HG02678 (cell line): ENCODE measurements around the gene NR2F2.

ENCODE experiments used
- ATAC-seq: cut with Tn5 transposase; IDR thresholded peaks from one replicate; pipeline ENCODE4 v1.9.1; 2021; ENCODE audit warnings: mild to moderate bottlenecking, moderate library complexity; ENCODE audit not compliant: unreplicated experiment

NR2F2 gene

GRCh38 chr15:96316953-96317629 lies 13.4 kb upstream of the NR2F2 start:
- ATAC-seq = no peak

DNA sequence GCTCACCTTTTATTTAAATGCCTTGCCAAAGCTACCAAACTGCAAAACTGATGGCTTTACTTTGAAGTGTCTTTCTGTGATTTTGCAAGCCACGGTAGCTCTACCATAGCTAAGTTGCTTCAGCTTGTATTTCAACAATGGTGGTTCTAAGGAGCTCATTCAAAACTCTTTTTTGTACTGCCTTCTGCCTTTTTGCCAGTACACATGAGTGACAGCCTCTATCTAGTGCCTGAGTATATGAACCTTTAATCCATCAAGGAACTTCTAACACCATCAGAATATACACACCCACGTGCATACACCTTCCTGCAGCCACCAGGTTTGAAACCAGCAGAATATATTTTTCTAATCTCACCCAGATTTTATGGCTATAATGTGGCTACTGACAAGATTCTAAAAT lies 10.4 kb upstream of the NR2F2 start:
- no peak for ATAC-seq

DNA sequence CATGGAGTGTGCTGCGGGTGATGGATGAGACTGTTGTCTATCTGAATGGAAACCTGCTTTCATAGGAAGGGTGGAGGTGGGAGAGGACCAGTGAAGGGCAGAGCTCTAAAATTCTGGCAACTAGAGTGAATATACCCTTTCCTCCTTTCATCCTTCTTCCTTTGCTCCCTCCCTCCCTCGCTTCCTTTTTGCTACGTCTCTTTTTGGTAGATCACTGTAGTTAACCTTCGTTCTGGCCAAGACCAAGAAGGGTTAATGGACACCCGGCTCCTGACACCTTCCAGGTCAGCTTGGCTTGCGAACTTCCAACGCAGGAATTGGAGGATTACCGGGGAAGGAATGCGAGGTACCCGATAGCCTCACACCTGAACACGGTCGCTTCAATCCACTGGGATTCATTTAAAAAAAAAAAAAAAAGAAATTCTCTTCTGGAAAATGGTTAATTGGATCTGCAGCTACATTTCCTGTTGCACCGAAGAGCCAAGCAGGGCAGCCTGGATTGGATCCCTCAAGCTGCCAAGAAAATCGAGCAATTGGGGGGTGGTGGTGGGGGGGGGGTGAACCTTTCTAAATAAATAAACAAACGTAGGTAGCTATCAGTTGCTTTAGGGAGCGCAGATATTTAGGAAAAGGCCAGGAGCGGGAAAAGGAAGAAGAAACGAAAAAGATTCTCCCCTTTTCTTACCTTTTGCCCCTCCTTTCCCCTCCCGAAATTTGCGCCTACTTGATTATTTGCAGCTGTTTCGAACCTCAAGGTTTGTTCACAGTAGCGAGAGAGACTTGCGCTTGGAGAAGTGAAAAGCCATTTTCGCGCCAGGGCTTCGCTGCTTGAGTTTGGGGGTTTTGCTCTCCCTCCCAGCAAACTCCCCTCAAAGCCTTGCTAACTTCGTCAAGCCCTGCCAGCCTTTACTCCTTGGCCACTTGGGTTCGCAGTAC lies 9.5 kb upstream of the NR2F2 start:
- ATAC-seq = no peak

DNA sequence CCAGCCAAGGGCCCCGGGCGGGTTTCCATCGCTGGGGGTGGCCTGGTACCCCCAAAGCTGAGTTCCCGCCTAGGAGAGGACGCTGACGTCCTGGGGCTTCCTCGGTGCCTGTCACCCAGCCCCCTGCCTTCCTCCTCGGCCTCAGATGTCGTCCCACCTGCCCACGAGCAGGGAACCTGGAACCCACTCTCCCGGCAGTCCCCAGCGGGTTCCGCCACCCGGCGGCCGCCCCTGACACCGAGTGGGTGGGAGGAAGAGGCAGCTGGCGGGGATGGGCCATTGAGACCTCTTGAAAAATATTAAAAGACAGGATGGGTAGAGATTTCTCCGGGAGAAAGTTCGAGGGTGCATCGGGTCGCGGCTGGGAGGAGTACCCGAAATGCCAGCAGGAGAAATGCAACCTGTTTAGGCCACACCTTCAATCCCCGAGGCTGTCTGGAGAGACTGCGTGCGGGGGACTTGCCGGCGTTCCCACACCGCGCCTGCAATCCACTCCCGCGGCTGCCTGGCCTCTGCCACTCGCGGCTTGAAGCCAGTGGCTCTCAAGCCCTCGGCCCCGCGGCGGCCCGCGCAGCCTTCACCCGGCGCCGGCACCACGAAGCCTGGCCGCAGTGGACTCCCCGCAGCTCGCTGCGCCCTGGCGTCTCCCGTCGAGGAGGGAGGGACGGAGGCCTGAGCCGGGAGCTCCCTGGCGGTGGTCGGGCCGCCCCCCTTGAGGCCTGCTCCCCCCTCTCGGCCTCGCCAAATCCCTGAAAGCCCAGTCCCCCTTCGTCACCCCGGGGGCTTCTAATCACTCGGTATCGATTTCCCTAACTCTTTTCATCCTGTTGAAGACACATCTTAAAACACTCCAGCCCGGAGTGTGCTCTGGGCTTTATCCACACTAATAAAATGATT lies 8.6 kb upstream of the NR2F2 start:
- ATAC-seq = no peak

- ATAC-seq = no peak
These were observed 7.8 kb upstream of the NR2F2 start for GRCh38 chr15:96322536-96323318.

DNA sequence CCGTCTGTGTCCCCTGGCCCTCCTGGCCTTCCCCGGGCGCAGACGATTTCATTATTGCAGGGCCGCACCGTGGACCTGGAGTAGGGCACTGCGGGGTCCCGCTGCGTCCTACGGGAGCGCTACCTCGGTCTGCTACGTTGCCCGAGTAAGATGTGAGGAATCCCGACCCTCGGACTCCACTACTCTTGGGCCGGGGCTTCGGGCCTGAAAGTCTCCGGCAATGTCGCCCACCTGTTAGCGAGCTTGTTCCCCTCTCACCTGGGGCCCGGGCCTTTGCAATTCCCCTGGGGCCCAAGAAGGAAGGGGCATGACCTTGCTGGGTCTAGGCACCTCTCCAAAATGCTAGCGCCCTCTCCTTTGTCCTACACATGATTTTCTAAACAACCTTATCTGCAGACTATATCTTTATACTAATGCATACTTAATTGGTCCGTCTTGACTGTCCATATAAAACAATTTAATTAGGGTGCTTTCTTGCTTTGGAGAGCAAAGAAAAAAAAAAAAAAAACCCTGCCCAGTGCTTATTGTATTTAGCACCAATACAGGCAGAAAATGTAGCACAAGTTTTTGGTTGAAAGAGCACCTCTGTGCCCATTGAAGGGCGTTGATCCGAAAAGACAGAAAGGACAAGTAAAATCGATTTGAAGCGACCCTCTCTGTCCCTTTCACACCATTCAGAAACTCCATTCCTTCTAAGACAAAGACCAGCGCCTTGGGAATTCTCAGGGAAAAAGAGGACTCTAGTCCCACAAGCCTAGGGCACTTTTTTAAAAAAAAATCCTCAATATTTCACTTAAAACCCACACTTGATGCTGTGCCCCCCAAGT lies 7.0 kb upstream of the NR2F2 start:
- no peak for ATAC-seq

- no peak for ATAC-seq
These were observed 6.2 kb upstream of the NR2F2 start for GRCh38 chr15:96324192-96324895.

DNA sequence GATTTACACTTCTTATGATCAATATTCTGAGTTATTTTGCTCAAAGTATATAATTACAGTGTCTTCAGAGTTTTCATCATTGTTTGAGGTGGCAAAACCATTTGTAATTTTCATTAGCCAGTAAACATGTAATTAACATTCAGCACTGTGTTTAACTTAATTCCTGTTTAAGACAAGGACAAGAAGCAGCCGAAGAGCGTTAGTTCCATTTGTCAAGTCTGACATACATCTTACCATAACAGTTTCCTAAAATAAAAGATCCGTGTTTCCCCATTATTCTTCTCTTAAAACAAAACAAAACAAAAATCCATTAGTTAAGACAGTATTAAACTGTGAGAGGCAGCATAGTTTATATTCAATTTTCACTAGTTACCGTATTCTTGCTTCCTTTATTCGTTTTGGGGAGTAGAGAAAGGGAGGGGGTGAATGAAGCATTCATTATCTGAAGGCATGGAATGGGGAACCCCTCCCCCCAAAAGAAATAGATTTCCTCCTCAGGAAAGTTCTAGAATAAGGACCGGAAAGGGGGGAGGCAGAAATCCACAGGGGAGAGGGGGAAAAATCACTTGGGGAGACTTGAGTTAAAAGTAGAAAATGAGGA lies 5.5 kb upstream of the NR2F2 start:
- no peak for ATAC-seq

GRCh38 chr15:96325541-96326327 lies 4.8 kb upstream of the NR2F2 start:
- no peak for ATAC-seq

GRCh38 chr15:96326328-96327154 lies 4.0 kb upstream of the NR2F2 start:
- ATAC-seq = no peak

DNA sequence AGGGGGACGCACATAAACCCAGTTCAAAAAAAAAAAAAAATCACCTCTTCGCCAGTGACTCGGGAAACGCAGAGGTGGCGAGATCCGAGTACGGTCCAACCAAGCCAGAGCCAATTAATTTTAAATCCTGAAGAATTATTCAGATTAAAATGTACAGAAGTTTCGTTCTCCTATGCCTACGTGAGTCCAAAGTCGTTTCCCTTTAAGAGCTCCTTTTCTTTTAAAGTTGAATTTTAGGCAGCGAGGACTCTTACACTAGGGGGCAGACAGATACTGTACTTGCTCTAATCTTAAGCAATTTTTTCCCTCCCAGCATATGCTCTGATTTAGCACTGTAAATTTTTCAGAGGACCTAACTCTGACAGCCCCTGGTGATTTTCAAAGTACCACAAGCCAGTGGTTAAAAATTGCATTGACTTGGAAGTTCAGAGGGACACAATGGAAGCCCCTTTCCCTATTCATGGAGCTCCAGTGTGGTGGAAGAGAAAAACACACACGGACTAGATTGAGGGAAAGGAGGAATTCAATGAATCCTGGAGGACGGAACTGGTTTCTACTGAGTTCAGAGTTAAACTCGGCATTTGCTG lies 3.3 kb upstream of the NR2F2 start:
- ATAC-seq = peak; percentile 21

GRCh38 chr15:96328181-96328876 lies 2.2 kb upstream of the NR2F2 start:
- ATAC-seq = no peak

DNA sequence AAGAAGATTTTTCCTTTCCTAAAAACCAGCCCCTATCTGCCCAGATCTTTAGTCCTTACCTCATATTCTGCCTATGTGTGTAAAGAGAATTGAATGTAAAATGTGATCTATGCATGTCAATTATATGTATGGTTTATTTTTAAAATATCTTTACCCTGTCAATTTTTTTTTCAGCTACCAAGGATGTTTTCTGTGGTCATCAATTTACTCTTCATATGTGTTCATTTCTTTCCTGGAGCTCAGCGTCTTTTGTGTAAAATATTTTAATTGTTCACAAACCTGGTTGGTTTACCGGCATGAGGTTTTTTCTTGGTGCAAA lies 1.7 kb upstream of the NR2F2 start:
- ATAC-seq = no peak

GRCh38 chr15:96329403-96329981 lies 1.0 kb upstream of the NR2F2 start:
- ATAC-seq = no peak

DNA sequence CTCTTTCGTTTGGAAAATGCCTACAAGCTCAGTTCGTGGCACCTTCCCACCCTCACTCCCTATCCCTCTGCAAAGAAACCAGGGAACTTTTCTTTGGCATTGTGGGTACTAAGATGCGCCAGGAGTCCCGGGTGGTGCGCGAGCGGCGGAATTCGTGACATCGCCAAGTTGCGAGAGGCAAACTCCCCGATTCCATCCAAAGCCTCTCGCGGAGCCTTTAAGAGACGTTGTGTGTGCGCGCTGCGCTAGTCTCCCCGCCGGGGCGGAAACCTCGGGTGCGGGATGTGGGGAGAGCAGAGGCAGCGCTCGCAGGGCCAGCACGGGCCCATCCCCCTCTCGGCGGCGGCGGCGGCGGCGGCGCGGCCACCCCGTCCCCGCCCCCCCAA lies 443 bp upstream of the NR2F2 start:
- peak; percentile 31 for ATAC-seq
